ENCODE data around the gene GCH1.
"Not testable (repeated sequence)": the region's sequence is repeated elsewhere in the genome, so short reads cannot be mapped to it uniquely, and the experiment has no call there.

Gene GCH1

GRCh38 chr14:54818201-54819133 lies 84.2 kb downstream of the GCH1 start:
- DNase-seq (ENCODE audit: low read depth): no peak

GRCh38 chr14:54817506-54817905 lies 85.1 kb downstream of the GCH1 start:
- DNase-seq (ENCODE audit: low read depth): no peak

- DNase-seq (ENCODE audit: low read depth): no peak
Observed at GRCh38 chr14:54816450-54816849, 86.2 kb downstream of the GCH1 start.

GRCh38 chr14:54815515-54815914 lies 87.1 kb downstream of the GCH1 start:
- DNase-seq (ENCODE audit: low read depth): no peak

- no peak for DNase-seq (ENCODE audit: low read depth)
Observed at GRCh38 chr14:54815016-54815415, 87.6 kb downstream of the GCH1 start.

GRCh38 chr14:54814076-54814475 lies 88.5 kb downstream of the GCH1 start:
- no peak for DNase-seq (ENCODE audit: low read depth)

- no peak for DNase-seq (ENCODE audit: low read depth)
Observed at GRCh38 chr14:54813081-54813480, 89.5 kb downstream of the GCH1 start.

- no peak for DNase-seq (ENCODE audit: low read depth)
Observed at GRCh38 chr14:54812617-54813016, 90.0 kb downstream of the GCH1 start.

GRCh38 chr14:54809767-54810166 lies 92.9 kb downstream of the GCH1 start:
- DNase-seq (ENCODE audit: low read depth): no peak

GRCh38 chr14:54808326-54809161 lies 94.1 kb downstream of the GCH1 start:
- DNase-seq (ENCODE audit: low read depth): no peak

- DNase-seq (ENCODE audit: low read depth): no peak
Observed at GRCh38 chr14:54807881-54808280, 94.7 kb downstream of the GCH1 start.

- no peak for DNase-seq (ENCODE audit: low read depth)
Observed at GRCh38 chr14:54807428-54807827, 95.2 kb downstream of the GCH1 start.

GRCh38 chr14:54806616-54807015 lies 96.0 kb downstream of the GCH1 start:
- DNase-seq (ENCODE audit: low read depth): no peak

- DNase-seq (ENCODE audit: low read depth): peak; percentile 14
Observed at GRCh38 chr14:54805445-54806322, 96.9 kb downstream of the GCH1 start.

- DNase-seq (ENCODE audit: low read depth): no peak
Observed at GRCh38 chr14:54805070-54805444, 97.6 kb downstream of the GCH1 start.

- DNase-seq (ENCODE audit: low read depth): no peak
Observed at GRCh38 chr14:54804538-54805041, 98.0 kb downstream of the GCH1 start.

GRCh38 chr14:54803926-54804537 lies 98.6 kb downstream of the GCH1 start:
- DNase-seq (ENCODE audit: low read depth): no peak

GRCh38 chr14:54803396-54803795 lies 99.2 kb downstream of the GCH1 start:
- no peak for DNase-seq (ENCODE audit: low read depth)

GRCh38 chr14:54801482-54801881 lies 101.1 kb downstream of the GCH1 start:
- not testable (repeated sequence) for DNase-seq (ENCODE audit: low read depth)

- DNase-seq (ENCODE audit: low read depth): no peak
Observed at GRCh38 chr14:54798465-54799124, 104.0 kb downstream of the GCH1 start.

GRCh38 chr14:54797986-54798385 lies 104.6 kb downstream of the GCH1 start:
- DNase-seq (ENCODE audit: low read depth): no peak
